GM19463 (cell line): Measurements from ENCODE around the gene SCG2.

Experiments
- ATAC-seq: cut with Tn5 transposase; IDR thresholded peaks from one replicate; pipeline ENCODE4 v1.9.1; 2021; ENCODE audit warnings: mild to moderate bottlenecking, moderate library complexity; ENCODE audit not compliant: unreplicated experiment

Gene SCG2

DNA sequence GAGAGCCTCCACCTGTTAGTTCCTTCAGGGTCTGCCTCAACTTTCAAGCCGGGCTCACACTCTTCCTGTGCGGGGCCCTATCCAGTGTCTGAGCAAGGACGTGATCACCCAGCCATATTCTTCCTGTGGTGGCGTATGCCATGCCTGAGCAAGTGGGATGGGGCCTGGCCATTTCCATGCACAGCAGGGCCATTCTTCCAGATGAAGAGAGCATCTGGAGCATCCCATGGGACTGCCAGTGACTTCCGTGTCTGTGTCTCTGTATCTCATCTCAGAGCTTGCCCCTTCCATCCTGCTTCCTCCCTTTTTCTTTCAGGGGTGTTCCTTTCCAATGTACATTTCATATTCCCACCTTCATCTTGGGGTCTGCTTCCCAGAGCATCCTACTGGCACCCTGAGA, 20.2 kb downstream of the SCG2 start:
- ATAC-seq = no peak

DNA sequence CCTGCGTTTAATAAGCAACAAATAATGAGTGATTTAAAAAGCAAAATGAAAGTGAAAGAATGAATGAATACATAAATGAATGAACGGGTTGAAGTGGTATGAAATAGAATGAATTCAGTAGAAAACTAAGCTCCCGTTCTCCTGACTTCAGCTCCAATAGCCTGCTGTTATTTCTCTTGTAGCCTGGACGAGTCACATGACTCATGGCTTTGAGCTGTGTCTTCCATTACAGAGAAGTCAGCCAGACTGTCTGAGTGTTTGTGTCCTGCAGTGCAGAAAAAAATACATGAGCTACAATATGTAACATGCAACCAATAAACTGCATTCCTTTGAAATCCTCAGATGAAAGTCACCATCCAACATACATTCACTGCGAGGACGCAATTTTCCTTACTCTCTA, 21.2 kb downstream of the SCG2 start:
- ATAC-seq = no peak

DNA sequence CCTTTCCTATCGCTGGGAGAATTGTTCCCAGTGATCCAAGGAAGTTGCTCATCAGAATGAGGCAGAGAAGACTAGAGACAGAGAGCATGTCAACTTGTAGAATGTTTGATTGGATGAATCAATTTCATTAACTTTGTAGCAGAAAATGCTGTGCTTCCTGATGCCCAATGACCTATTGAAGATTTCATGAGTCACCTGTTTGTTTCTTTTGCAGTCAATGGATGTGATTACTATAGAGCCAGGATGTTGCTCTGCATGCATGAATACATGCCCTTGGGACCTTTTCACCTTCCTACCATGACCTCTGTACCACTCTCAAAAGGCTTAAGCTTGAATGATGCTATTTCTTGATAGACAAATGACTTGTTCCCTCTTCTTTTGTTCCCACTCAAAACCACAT, 23.3 kb downstream of the SCG2 start:
- ATAC-seq = no peak

DNA sequence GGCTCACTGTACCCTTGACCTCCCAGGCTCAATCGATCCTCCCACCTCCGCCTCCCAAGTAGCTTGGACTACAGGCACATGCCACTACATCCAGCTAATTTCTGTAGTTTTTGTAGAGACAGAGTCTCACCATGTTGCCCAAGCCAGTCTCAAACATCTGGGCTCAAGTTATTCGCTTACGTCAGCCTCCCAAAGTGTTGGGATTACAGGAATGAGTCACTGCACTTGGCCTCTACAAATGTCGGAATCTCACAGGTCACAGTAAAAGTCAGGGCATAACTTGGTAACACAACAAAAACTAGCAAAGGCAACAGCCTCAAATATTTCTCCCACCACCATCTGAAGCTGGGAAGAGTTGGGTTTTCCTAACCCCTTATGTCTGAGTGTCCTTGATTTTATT, 25.3 kb downstream of the SCG2 start:
- ATAC-seq = no peak

DNA sequence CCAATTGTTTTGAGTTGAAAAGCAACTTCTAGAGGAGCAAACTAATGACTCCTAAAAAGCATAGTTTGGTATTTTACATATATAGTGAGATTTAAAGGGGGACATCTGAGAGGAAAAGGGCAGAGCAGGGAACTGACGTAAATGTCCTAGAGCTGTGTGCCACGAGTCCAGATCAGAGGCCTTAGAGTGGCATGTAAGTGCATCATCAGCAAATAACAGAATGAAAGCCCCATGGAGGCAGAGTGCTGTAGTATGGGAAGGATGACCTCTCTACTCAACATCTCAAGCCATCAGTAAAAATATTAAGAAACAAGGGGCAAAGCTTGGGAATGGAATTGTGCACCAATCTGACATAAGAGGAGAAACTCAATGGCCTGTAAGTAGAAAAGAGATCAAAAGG, 31.4 kb downstream of the SCG2 start:
- no peak for ATAC-seq

DNA sequence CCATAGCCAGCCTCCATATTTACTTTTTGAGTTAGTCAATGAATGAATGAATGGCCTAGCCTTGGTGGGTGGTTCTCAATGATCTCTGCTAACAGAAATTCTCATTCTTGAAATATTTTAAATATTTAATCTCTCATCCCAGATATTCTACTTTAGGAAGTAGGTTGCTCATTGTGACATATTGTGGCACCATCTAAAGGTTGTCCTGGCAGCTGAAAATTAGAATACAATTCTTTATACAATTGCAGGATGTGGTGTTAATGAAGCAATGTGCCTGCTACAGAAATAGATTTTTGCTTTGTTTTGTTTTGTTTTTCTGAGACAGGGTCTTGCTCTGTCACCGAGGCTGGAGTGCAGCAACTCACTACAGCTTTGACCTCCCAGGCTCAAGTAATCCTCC, 35.8 kb downstream of the SCG2 start:
- no peak for ATAC-seq

DNA sequence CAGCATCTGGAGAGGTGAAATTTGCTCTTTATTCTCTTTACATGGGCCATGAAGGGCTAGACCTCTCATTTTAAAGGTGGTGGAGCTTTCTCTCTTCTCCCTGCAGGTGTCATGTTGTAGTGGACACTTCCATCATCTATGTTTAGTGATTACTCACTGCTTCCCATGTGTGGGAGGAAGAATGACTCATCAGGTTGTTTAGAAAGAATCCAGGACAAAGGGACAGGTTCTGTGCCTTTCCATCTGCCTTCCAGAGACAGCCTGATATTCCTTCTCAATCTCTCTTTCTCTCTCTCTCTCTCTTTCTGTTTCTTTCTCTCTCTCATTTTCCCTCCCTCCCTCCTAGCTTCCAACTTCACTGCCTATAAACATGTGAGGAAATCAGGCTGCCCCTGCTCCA, 38.7 kb downstream of the SCG2 start:
- no peak for ATAC-seq

DNA sequence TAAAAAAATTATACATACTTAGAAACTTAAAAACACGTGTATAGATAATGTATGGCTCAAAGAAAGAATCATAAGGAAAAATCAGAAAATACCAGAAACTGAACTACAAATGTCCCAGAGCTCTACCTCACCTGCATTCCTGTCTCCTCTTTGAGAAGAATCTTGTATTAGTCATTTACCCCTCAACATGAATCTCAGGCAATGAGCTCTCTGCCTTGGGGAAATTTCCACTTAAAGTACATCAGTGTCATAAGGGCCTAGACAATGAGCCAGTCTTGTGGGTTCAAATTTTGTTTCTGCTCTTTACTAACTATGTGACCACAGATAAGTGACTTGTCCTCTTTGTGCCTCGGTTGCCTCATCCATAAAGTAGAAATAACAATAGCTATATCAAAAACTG, 40.1 kb downstream of the SCG2 start:
- no peak for ATAC-seq

DNA sequence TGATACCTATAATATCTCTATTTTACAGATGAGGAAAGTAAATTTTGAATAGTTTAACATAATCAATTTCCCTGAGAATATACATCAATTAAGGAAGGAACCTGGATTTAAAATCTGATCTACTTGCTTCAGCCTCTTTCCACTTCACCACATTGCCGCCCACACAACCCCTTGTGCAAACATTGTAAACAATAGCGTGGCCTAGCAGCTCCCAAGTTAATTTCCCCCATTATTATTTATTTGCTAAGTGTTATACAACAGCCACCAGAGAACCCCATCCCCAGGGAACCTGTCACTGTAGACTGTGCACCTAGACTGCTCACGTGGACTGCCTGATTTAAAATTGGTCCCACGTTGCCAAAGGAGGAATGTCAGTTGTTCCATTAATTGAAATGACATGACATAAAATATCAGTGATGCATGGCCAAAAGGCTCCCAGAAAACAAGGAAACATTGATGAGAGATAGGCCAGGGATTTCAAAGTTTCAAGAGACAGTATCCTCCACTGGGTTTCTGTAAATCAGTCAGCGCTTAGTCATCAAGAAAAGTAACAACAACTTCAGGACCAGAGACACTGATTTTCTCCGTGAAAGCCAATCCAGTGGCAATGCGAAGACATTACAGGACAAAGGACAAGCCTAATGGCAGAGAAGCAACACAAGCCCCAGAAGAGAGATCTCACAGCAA, 41.3 kb downstream of the SCG2 start:
- no peak for ATAC-seq

DNA sequence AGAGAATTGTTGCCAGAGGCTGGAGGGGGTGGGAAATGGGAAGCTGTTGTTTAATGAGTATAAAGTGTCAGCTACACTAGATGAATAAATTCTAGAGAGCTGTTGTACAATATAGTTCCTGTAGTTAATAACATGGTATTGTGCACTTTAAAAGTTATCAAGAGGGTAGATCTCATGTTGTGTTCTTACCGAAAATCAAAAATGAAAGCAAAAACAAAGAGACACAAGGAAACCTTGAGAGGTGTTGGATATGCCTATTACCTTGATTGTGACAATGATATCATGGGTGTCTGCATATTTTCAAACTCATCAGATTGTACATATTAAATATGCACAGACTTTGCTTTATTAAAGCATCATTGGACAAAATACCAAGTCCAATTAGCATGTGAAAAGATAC, 43.2 kb downstream of the SCG2 start:
- no peak for ATAC-seq

DNA sequence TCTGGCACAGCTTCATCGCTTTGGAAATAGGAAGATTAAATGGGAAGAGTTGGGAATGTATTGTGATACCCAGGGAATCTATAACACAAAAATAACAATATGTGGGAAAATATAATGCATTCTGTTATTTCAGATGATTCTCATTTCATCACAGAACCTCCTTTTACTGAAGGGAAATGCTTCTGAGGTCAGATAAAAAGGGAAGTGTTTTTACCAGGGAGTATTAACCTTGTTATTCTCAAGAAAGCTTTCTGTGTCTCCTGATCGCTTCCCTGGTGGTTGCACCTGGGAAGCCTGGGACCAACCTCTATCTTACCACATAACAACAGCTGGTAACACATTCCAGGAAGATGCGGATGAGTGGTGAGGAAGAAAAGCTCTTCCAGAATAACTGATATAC, 47.2 kb downstream of the SCG2 start:
- ATAC-seq = no peak

DNA sequence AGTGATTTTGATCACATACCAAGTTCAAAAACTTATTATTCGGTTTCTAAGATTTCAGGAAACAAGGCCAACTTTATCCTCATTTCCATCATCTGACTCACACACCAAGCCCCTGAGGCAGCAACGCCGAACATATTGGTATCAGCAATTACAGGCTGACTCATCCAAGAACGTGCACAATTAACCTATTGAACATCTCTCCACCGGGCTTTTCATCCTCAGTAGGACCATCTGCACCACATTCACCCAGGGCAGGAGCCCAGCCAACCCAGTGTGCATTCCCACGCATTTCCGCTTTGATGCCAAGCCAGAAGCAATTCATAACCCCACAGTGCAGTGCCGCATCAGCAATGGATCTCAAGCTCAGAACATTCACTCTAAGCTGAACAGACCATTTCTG, 52.9 kb downstream of the SCG2 start:
- ATAC-seq = no peak

DNA sequence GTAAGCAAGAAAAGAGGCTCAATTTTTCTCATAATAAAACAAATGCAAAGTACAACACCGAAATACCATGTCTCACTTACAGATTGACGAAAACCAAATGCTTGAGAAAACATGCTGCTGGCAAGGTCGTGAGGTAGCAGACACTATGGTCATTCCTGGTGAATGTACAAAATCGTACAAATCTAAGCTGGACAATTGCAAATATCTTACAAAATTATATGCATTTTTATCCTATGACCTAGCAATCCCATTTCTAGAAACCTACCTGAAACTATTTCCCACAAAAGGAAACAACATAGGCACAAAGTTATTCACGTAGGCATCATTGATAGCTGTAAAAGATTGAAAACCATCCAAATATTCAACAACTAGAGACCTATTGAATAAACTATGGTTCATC, 54.0 kb downstream of the SCG2 start:
- no peak for ATAC-seq
